Muscle of leg (tissue), 11 donors: ENCODE results near the gene GPAM. TPM values are rescaled to one million over a fixed set of nuclear protein-coding genes. Genes with fewer than 3 reads are reported as not detected.

Source experiments
- DNase-seq: peaks from one replicate; pipeline ENCODE4 v3.0.0; 2013
- H3K27ac ChIP-seq: one replicate; pipeline ENCODE4 v1.5.1; 2013; ENCODE audit warnings: mild to moderate bottlenecking, low read length, control low read depth
- H3K27me3 ChIP-seq: one replicate; pipeline ENCODE4 v1.6.1; 2013; ENCODE audit warnings: low read length; ENCODE audit not compliant: control insufficient read depth, insufficient read depth
- H3K36me3 ChIP-seq: one replicate; pipeline ENCODE4 v1.6.1; 2013; ENCODE audit warnings: low read length; ENCODE audit not compliant: control insufficient read depth, insufficient read depth
- H3K4me1 ChIP-seq: one replicate; pipeline ENCODE4 v1.6.1; 2013; ENCODE audit warnings: low read length; ENCODE audit not compliant: control insufficient read depth, insufficient read depth
- H3K4me3 ChIP-seq: one replicate; pipeline ENCODE4 v1.5.1; 2013; ENCODE audit warnings: low read length, control low read depth
- H3K9me3 ChIP-seq: replicated peaks from 2 replicates; pipeline ENCODE4 v1.6.1; 2013; ENCODE audit warnings: low read depth, low read length; ENCODE audit not compliant: control insufficient read depth
- WGBS: methylation state at CpG from one replicate; pipeline ENCODE4 v1.1.5; 2013; ENCODE audit warnings: missing lambda C conversion rate; ENCODE audit not compliant: insufficient coverage; 5-methylcytosine and 5-hydroxymethylcytosine counted together
- polyA plus RNA-seq, 8 donors: library from polyadenylated mRNA; unstranded; fragments of 120-200 nt; gene quantifications; one replicate each; pipeline versions ENCODE4 v1.2.1 to v1.2.3, GENCODE V29; 2013; ENCODE audit warnings: inconsistent platforms in 1 of 8, low replicate concordance in 1 of 8; ENCODE audit not compliant: insufficient read length in 8 of 8, insufficient read depth in 1 of 8
- total RNA-seq: library from RNA; stranded (reverse); fragments of 120-200 nt; gene quantifications from one replicate; pipeline ENCODE4 v1.2.4, GENCODE V29; 2013

The GPAM gene
- total and polyA plus RNA-seq, 9 donors, result 7.0 to 14.9 (median 10.4) TPM

- DNase-seq, result no peak
- Histone ChIP-seq H3K4me1 (no peaks in the 10 kb centered on the region), H3K27me3 (no peaks in the 10 kb centered on the region), H3K4me3 (no peak overlapping the region), H3K9me3 (no peaks in the 10 kb centered on the region), H3K27ac (no peak overlapping the region), H3K36me3 (peaks cover 33% of the 10 kb centered on the region)
- no CpG with 5 or more reads among the region's 3 CpGs for WGBS
Measured at GRCh38 chr10:112166800-112167199, 16.8 kb downstream of the GPAM start.

GRCh38 chr10:112161757-112162518 lies 21.6 kb downstream of the GPAM start:
- DNase-seq, result no peak
- H3K36me3 ChIP-seq, result peaks cover 48% of the 10 kb centered on the region
- no peaks in the 10 kb centered on the region for H3K9me3 ChIP-seq
- no CpG with 5 or more reads among the region's 4 CpGs for WGBS
- H3K4me1 ChIP-seq, result no peaks in the 10 kb centered on the region
- no peaks in the 10 kb centered on the region for H3K27me3 ChIP-seq
- no peak overlapping the region for H3K4me3 ChIP-seq
- H3K27ac ChIP-seq, result no peak overlapping the region

GRCh38 chr10:112160834-112161233 lies 22.7 kb downstream of the GPAM start:
- 100% methylated on average over 1 of the region's 3 CpGs for WGBS

GRCh38 chr10:112159469-112159868 lies 24.1 kb downstream of the GPAM start:
- H3K27me3 ChIP-seq, result no peaks in the 10 kb centered on the region
- H3K4me3 ChIP-seq, result no peak overlapping the region
- no peak overlapping the region for H3K27ac ChIP-seq
- H3K9me3 ChIP-seq, result no peaks in the 10 kb centered on the region
- peaks cover 55% of the 10 kb centered on the region for H3K36me3 ChIP-seq
- DNase-seq, result no peak
- WGBS, result 93% methylated on average over 3 of the region's 8 CpGs
- H3K4me1 ChIP-seq, result no peaks in the 10 kb centered on the region

More at GRCh38 chr10:112160834-112161233, 22.7 kb downstream of the GPAM start:
- no peaks in the 10 kb centered on the region for H3K4me1 ChIP-seq
- no peaks in the 10 kb centered on the region for H3K27me3 ChIP-seq
- H3K27ac ChIP-seq, result no peak overlapping the region
- H3K4me3 ChIP-seq, result no peak overlapping the region
- no peaks in the 10 kb centered on the region for H3K9me3 ChIP-seq
- peaks cover 51% of the 10 kb centered on the region for H3K36me3 ChIP-seq
- no peak for DNase-seq

GRCh38 chr10:112151524-112152039 lies 32.0 kb downstream of the GPAM start:
- no peak overlapping the region for H3K27ac ChIP-seq
- H3K27me3 ChIP-seq, result no peaks in the 10 kb centered on the region
- no peaks in the 10 kb centered on the region for H3K4me1 ChIP-seq
- no peak for DNase-seq
- no peaks in the 10 kb centered on the region for H3K9me3 ChIP-seq
- WGBS, result no CpG with 5 or more reads among the region's 4 CpGs
- no peak overlapping the region for H3K4me3 ChIP-seq
- peaks cover 28% of the 10 kb centered on the region for H3K36me3 ChIP-seq

GRCh38 chr10:112148331-112148730 lies 35.2 kb downstream of the GPAM start:
- Histone ChIP-seq H3K36me3 (peaks cover 13% of the 10 kb centered on the region), H3K4me1 (no peaks in the 10 kb centered on the region)
- 100% methylated on average over 2 of the region's 3 CpGs for WGBS

GRCh38 chr10:112146799-112147198 lies 36.8 kb downstream of the GPAM start:
- no peak for DNase-seq
- H3K4me1 ChIP-seq, result no peaks in the 10 kb centered on the region
- no peak overlapping the region for H3K4me3 ChIP-seq
- 83% methylated on average over 4 of the region's 6 CpGs for WGBS
- no peaks in the 10 kb centered on the region for H3K27me3 ChIP-seq
- H3K9me3 ChIP-seq, result no peaks in the 10 kb centered on the region
- no peak overlapping the region for H3K27ac ChIP-seq
- peaks cover 6% of the 10 kb centered on the region for H3K36me3 ChIP-seq

More at GRCh38 chr10:112148331-112148730, 35.2 kb downstream of the GPAM start:
- Histone ChIP-seq H3K9me3 (no peaks in the 10 kb centered on the region), H3K27ac (no peak overlapping the region), H3K4me3 (no peak overlapping the region), H3K27me3 (no peaks in the 10 kb centered on the region)
- DNase-seq, result no peak

GRCh38 chr10:112145263-112145662 lies 38.3 kb downstream of the GPAM start:
- Histone ChIP-seq H3K9me3 (no peaks in the 10 kb centered on the region), H3K36me3 (peaks cover 3% of the 10 kb centered on the region), H3K4me1 (no peaks in the 10 kb centered on the region), H3K27me3 (no peaks in the 10 kb centered on the region), H3K4me3 (no peak overlapping the region), H3K27ac (no peak overlapping the region)
- WGBS, result 60% methylated on average over 2 of the region's 5 CpGs
- DNase-seq, result no peak

GRCh38 chr10:112143420-112143819 lies 40.1 kb downstream of the GPAM start:
- peaks cover 3% of the 10 kb centered on the region for H3K36me3 ChIP-seq
- H3K4me3 ChIP-seq, result no peak overlapping the region
- 57% methylated on average over 1 of the region's 4 CpGs for WGBS
- no peaks in the 10 kb centered on the region for H3K27me3 ChIP-seq
- no peaks in the 10 kb centered on the region for H3K4me1 ChIP-seq
- H3K9me3 ChIP-seq, result no peaks in the 10 kb centered on the region
- no peak for DNase-seq
- H3K27ac ChIP-seq, result no peak overlapping the region

- no peaks in the 10 kb centered on the region for H3K27me3 ChIP-seq
- no peak overlapping the region for H3K27ac ChIP-seq
- peaks cover 10% of the 10 kb centered on the region for H3K4me1 ChIP-seq
- 60% methylated on average over 1 of the region's 5 CpGs for WGBS
- no peaks in the 10 kb centered on the region for H3K36me3 ChIP-seq
- DNase-seq, result no peak
- H3K4me3 ChIP-seq, result no peak overlapping the region
- H3K9me3 ChIP-seq, result no peaks in the 10 kb centered on the region
Measured at GRCh38 chr10:112141292-112141691, 42.3 kb downstream of the GPAM start.
